ENCODE measurements around the gene FOXQ1.

FOXQ1 gene

DNA sequence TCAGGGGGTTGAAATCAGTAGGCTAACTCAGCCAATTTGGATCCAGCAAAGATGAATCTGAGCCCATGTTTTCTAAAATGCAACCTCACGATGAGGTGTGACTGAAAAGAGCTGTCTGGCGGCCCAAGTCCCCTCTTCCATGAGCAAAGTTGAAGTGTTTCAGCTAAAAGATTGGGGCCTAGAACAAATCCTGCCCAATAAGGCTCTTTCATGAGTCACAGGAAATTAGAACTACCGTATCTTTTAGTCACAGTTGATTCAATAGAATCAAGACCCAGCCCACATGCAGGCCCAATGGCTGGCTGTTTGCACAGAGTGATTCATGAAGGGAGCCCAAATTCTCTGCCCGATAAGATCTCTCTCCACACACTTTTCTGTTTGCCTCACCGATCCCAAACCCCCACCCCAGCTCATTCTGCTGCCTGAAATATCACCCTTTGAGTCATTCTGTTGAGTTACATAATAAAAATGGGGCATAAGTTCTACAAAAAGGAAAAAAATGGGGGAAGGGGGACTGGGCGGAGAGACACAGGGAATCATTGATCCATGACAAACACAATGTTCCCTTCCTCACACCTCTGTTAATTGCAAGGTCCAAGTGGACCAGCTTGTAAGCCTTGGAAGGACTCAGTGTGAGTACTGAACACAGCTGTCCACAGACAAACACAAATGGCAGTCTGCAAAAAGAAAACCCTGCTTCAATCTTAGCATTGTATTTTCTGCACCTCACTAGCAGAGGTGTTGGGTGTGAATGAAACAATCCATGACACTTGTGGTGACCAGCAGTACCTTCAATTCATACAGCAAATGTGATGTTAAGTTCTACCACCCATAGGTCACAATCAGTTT is 13.8 kb downstream of the FOXQ1 start:
- TF ChIP-seq, protein P1, sequence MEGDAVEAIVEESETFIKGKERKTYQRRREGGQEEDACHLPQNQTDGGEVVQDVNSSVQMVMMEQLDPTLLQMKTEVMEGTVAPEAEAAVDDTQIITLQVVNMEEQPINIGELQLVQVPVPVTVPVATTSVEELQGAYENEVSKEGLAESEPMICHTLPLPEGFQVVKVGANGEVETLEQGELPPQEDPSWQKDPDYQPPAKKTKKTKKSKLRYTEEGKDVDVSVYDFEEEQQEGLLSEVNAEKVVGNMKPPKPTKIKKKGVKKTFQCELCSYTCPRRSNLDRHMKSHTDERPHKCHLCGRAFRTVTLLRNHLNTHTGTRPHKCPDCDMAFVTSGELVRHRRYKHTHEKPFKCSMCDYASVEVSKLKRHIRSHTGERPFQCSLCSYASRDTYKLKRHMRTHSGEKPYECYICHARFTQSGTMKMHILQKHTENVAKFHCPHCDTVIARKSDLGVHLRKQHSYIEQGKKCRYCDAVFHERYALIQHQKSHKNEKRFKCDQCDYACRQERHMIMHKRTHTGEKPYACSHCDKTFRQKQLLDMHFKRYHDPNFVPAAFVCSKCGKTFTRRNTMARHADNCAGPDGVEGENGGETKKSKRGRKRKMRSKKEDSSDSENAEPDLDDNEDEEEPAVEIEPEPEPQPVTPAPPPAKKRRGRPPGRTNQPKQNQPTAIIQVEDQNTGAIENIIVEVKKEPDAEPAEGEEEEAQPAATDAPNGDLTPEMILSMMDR (IDR thresholded peaks at IDR 0.05; ENCODE audit: insufficient read depth, low read length, poor library complexity, severe bottlenecking), result no peak
- no peak overlapping the region for H3K4me3 ChIP-seq (replicated peaks; ENCODE audit: low read depth, low read length)
- H3K27me3 ChIP-seq (replicated peaks; ENCODE audit: control insufficient read depth, insufficient read depth, low read length), result no peaks in the 10 kb centered on the region; the same call in 1 of the 2 replicates
- no peaks in the 10 kb centered on the region for H3K36me3 ChIP-seq (ENCODE audit: control insufficient read depth, insufficient read depth, low read length)
- DNase-seq (ENCODE audit: extremely low read depth, insufficient read length), result no peak

DNA sequence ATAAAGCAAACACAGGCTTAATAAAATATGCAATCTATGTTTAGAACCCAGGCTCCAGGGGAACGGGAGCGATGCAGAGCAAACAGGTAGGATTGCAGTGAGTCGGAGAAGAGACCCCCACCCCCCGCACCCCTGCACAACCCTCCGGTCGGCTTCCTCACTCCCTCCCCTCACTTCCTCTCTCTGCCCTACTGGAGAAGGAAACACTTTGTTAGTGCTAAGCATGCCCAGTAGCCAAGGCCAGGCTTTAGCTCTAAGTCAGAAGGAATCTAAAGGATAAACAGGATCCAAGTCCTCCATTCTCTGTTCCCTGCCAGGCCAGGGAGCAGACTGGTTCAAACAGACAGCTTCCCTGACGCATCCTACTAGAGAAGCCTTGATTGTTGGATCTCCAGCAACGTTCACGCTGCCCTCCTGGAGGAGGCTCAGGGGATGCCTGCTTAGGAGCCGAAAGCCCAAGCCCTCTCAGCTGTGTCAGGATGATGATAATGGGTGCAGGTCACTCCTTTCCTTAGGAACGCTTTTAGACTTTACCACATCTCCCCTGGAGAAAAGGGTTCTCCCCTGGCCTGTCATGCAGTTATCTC is 14.7 kb downstream of the FOXQ1 start:
- DNase-seq (ENCODE audit: extremely low read depth, insufficient read length), result no peak
- TF ChIP-seq, protein P1 (IDR thresholded peaks at IDR 0.05; ENCODE audit: insufficient read depth, low read length, poor library complexity, severe bottlenecking), result no peak
- Histone ChIP-seq H3K4me3 (replicated peaks; ENCODE audit: low read depth, low read length) (no peak overlapping the region), H3K27me3 (replicated peaks; ENCODE audit: control insufficient read depth, insufficient read depth, low read length) (no peaks in the 10 kb centered on the region; the same call in 1 of the 2 replicates), H3K36me3 (ENCODE audit: control insufficient read depth, insufficient read depth, low read length) (no peaks in the 10 kb centered on the region)

DNA sequence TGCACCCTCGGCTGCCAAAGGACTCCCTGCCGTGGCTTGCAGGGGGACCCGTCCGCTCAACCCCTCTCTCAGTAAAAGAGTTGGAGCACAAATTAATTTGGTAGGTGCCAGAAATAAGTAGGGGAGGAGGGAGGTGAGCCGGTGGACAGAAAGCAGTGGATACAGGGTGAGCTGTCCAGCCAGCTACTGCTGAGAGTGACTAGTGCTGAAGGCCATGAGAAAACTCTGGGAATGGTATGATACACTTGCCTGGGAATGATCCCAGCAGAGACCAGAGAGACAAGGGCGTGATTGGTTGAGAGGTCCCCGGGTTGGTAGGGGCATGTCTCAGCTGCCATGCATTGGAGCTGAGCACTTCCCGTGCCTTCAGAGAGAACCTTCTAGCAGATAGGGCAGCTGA is 15.7 kb downstream of the FOXQ1 start:
- no peak overlapping the region for H3K4me3 ChIP-seq (replicated peaks; ENCODE audit: low read depth, low read length)
- no peak for DNase-seq (ENCODE audit: extremely low read depth, insufficient read length)
- H3K36me3 ChIP-seq (ENCODE audit: control insufficient read depth, insufficient read depth, low read length), result no peaks in the 10 kb centered on the region
- no peaks in the 10 kb centered on the region; the same call in 1 of the 2 replicates for H3K27me3 ChIP-seq (replicated peaks; ENCODE audit: control insufficient read depth, insufficient read depth, low read length)
- TF ChIP-seq, protein P1 (IDR thresholded peaks at IDR 0.05; ENCODE audit: insufficient read depth, low read length, poor library complexity, severe bottlenecking), result no peak

DNA sequence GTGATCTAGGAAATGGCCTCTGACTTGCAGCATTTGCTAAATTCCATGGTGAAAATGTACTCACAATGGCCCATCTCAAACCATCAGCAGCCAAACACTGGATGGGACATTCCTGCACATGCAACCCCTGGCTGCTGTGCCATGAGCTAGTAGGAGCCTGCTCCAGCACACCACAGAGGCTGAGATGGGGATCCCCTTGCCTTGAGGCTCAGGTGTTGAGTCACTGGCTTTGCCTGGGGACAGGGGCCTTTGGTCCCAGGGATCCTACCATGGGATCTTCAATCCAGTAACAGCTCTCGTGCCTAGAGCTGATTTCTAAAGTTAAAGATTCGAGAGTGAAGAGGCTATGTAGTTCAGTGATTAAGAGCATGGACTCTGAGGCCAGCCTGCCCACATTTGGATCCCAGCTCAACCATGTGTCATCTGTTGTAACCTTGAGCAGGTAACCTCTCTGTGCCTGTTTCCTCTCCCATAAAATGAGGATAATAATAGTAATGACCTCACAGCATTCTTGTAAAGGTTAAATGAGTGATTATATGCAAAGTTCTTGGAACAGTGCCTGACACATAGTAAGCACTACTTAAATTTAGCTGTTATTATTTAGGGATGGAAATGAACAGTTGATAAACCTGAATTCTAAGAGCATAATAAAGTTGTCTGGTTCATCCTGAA is 16.4 kb downstream of the FOXQ1 start:
- no peak for DNase-seq (ENCODE audit: extremely low read depth, insufficient read length)
- TF ChIP-seq, protein P1 (IDR thresholded peaks at IDR 0.05; ENCODE audit: insufficient read depth, low read length, poor library complexity, severe bottlenecking), result no peak
- no peak overlapping the region for H3K4me3 ChIP-seq (replicated peaks; ENCODE audit: low read depth, low read length)

DNA sequence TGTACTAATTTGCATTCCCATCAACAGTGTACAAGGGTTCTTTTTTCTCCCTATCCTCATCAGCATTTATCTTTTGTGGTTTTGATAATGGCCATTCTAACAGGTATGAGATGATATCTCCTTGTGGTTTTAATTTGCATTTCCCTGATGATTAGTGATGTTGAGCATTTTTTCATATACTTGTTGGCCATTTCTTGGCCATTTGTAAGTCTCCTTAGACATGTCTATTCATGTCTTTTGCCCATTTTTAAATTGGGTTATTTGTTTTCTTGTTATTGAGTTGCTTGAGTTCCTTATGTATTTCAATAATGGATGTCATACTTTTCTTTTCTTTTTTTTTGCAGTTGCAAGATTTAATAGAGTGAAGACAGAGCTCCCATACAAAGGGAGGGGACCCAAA is 17.8 kb downstream of the FOXQ1 start:
- Histone ChIP-seq H3K27me3 (replicated peaks; ENCODE audit: control insufficient read depth, insufficient read depth, low read length) (no peaks in the 10 kb centered on the region), H3K36me3 (ENCODE audit: control insufficient read depth, insufficient read depth, low read length) (no peaks in the 10 kb centered on the region), H3K4me3 (replicated peaks; ENCODE audit: low read depth, low read length) (no peak overlapping the region)
- DNase-seq (ENCODE audit: extremely low read depth, insufficient read length), result no peak
- TF ChIP-seq, protein P1 (IDR thresholded peaks at IDR 0.05; ENCODE audit: insufficient read depth, low read length, poor library complexity, severe bottlenecking), result no peak

More for the DNA sequence above, 16.4 kb downstream of the FOXQ1 start:
- Histone ChIP-seq H3K27me3 (replicated peaks; ENCODE audit: control insufficient read depth, insufficient read depth, low read length) (no peaks in the 10 kb centered on the region; the same call in 1 of the 2 replicates), H3K36me3 (ENCODE audit: control insufficient read depth, insufficient read depth, low read length) (no peaks in the 10 kb centered on the region)
